Measurements from ENCODE around the gene FASTKD1.
"Not testable (repeated sequence)": the region's sequence is repeated elsewhere in the genome, so short reads cannot be mapped to it uniquely, and the experiment has no call there.

The FASTKD1 gene

GRCh38 chr2:169516488-169516995 is 57.1 kb downstream of the FASTKD1 start:
- H3K36me3 ChIP-seq (ENCODE audit: control insufficient read depth, insufficient read depth, low read length); H3K27ac ChIP-seq (ENCODE audit: low read depth, low read length); H3K9ac ChIP-seq (ENCODE audit: low read length); H3K27me3 ChIP-seq (ENCODE audit: control insufficient read depth, insufficient read depth, low read length); H3K4me1 ChIP-seq (ENCODE audit: control insufficient read depth, insufficient read depth, low read length); H3K4me3 ChIP-seq (ENCODE audit: low read length): not testable (repeated sequence)

GRCh38 chr2:169514758-169515157 is 58.9 kb downstream of the FASTKD1 start:
- H3K36me3 ChIP-seq (ENCODE audit: control insufficient read depth, insufficient read depth, low read length); H3K4me1 ChIP-seq (ENCODE audit: control insufficient read depth, insufficient read depth, low read length); H3K9ac ChIP-seq (ENCODE audit: low read length); H3K27ac ChIP-seq (ENCODE audit: low read depth, low read length); H3K4me3 ChIP-seq (ENCODE audit: low read length); H3K27me3 ChIP-seq (ENCODE audit: control insufficient read depth, insufficient read depth, low read length): not testable (repeated sequence)

- Histone ChIP-seq H3K4me1 (ENCODE audit: control insufficient read depth, insufficient read depth, low read length) (peaks cover 4% of the 10 kb centered on the region), H3K9ac (ENCODE audit: low read length) (no peak overlapping the region), H3K4me3 (ENCODE audit: low read length) (no peak overlapping the region), H3K27ac (ENCODE audit: low read depth, low read length) (no peak overlapping the region), H3K27me3 (ENCODE audit: control insufficient read depth, insufficient read depth, low read length) (no peaks in the 10 kb centered on the region), H3K36me3 (ENCODE audit: control insufficient read depth, insufficient read depth, low read length) (no peaks in the 10 kb centered on the region)
These were observed 59.7 kb downstream of the FASTKD1 start for GRCh38 chr2:169513926-169514325.

GRCh38 chr2:169513094-169513493 is 60.6 kb downstream of the FASTKD1 start:
- H3K9ac ChIP-seq (ENCODE audit: low read length) = no peak overlapping the region
- no peak overlapping the region for H3K4me3 ChIP-seq (ENCODE audit: low read length)
- no peak overlapping the region for H3K27ac ChIP-seq (ENCODE audit: low read depth, low read length)
- H3K27me3 ChIP-seq (ENCODE audit: control insufficient read depth, insufficient read depth, low read length) = no peaks in the 10 kb centered on the region
- H3K36me3 ChIP-seq (ENCODE audit: control insufficient read depth, insufficient read depth, low read length) = no peaks in the 10 kb centered on the region
- H3K4me1 ChIP-seq (ENCODE audit: control insufficient read depth, insufficient read depth, low read length) = peaks cover 4% of the 10 kb centered on the region

GRCh38 chr2:169512525-169512924 is 61.1 kb downstream of the FASTKD1 start:
- H3K27ac ChIP-seq (ENCODE audit: low read depth, low read length) = no peak overlapping the region

GRCh38 chr2:169511818-169512217 is 61.8 kb downstream of the FASTKD1 start:
- H3K4me1 ChIP-seq (ENCODE audit: control insufficient read depth, insufficient read depth, low read length) = peaks cover 4% of the 10 kb centered on the region
- no peak overlapping the region for H3K4me3 ChIP-seq (ENCODE audit: low read length)
- no peaks in the 10 kb centered on the region for H3K27me3 ChIP-seq (ENCODE audit: control insufficient read depth, insufficient read depth, low read length)
- H3K27ac ChIP-seq (ENCODE audit: low read depth, low read length) = no peak overlapping the region
- no peak overlapping the region for H3K9ac ChIP-seq (ENCODE audit: low read length)
- no peaks in the 10 kb centered on the region for H3K36me3 ChIP-seq (ENCODE audit: control insufficient read depth, insufficient read depth, low read length)

More at GRCh38 chr2:169512525-169512924, 61.1 kb downstream of the FASTKD1 start:
- peaks cover 4% of the 10 kb centered on the region for H3K4me1 ChIP-seq (ENCODE audit: control insufficient read depth, insufficient read depth, low read length)
- H3K4me3 ChIP-seq (ENCODE audit: low read length) = no peak overlapping the region
- no peaks in the 10 kb centered on the region for H3K27me3 ChIP-seq (ENCODE audit: control insufficient read depth, insufficient read depth, low read length)
- no peak overlapping the region for H3K9ac ChIP-seq (ENCODE audit: low read length)
- H3K36me3 ChIP-seq (ENCODE audit: control insufficient read depth, insufficient read depth, low read length) = no peaks in the 10 kb centered on the region

- no peak overlapping the region for H3K4me3 ChIP-seq (ENCODE audit: low read length)
- no peaks in the 10 kb centered on the region for H3K36me3 ChIP-seq (ENCODE audit: control insufficient read depth, insufficient read depth, low read length)
- peaks cover 4% of the 10 kb centered on the region for H3K4me1 ChIP-seq (ENCODE audit: control insufficient read depth, insufficient read depth, low read length)
- H3K27me3 ChIP-seq (ENCODE audit: control insufficient read depth, insufficient read depth, low read length) = no peaks in the 10 kb centered on the region
- H3K27ac ChIP-seq (ENCODE audit: low read depth, low read length) = no peak overlapping the region
- H3K9ac ChIP-seq (ENCODE audit: low read length) = no peak overlapping the region
These were observed 63.2 kb downstream of the FASTKD1 start for GRCh38 chr2:169510496-169510895.

- no peaks in the 10 kb centered on the region for H3K36me3 ChIP-seq (ENCODE audit: control insufficient read depth, insufficient read depth, low read length)
- no peak overlapping the region for H3K4me3 ChIP-seq (ENCODE audit: low read length)
- H3K4me1 ChIP-seq (ENCODE audit: control insufficient read depth, insufficient read depth, low read length) = peaks cover 4% of the 10 kb centered on the region
- H3K27me3 ChIP-seq (ENCODE audit: control insufficient read depth, insufficient read depth, low read length) = no peaks in the 10 kb centered on the region
- H3K9ac ChIP-seq (ENCODE audit: low read length) = no peak overlapping the region
- H3K27ac ChIP-seq (ENCODE audit: low read depth, low read length) = no peak overlapping the region
These were observed 63.7 kb downstream of the FASTKD1 start for GRCh38 chr2:169509955-169510354.

- Histone ChIP-seq H3K4me1 (ENCODE audit: control insufficient read depth, insufficient read depth, low read length) (peaks cover 4% of the 10 kb centered on the region), H3K27ac (ENCODE audit: low read depth, low read length) (no peak within 1 kb of the TSS), H3K4me3 (ENCODE audit: low read length) (no peak within 1 kb of the TSS), H3K9ac (ENCODE audit: low read length) (no peak within 1 kb of the TSS), H3K36me3 (ENCODE audit: control insufficient read depth, insufficient read depth, low read length) (no peaks in the 10 kb centered on the region), H3K27me3 (ENCODE audit: control insufficient read depth, insufficient read depth, low read length) (no peaks in the 10 kb centered on the region)
These were observed 64.3 kb downstream of the FASTKD1 start, which contains the start of gene KLHL41 for GRCh38 chr2:169509298-169509885. Gene KLHL41, plus strand, starts transcription at chr2:169509702. Its CDS starts 77 bp downstream, at chr2:169509779.

- no peaks in the 10 kb centered on the region for H3K36me3 ChIP-seq (ENCODE audit: control insufficient read depth, insufficient read depth, low read length)
- no peak overlapping the region for H3K4me3 ChIP-seq (ENCODE audit: low read length)
- no peaks in the 10 kb centered on the region for H3K27me3 ChIP-seq (ENCODE audit: control insufficient read depth, insufficient read depth, low read length)
- H3K4me1 ChIP-seq (ENCODE audit: control insufficient read depth, insufficient read depth, low read length) = peaks cover 4% of the 10 kb centered on the region
- H3K9ac ChIP-seq (ENCODE audit: low read length) = no peak overlapping the region
- H3K27ac ChIP-seq (ENCODE audit: low read depth, low read length) = no peak overlapping the region
These were observed 66.0 kb downstream of the FASTKD1 start for GRCh38 chr2:169507698-169508097.

GRCh38 chr2:169504651-169505050 is 69.0 kb downstream of the FASTKD1 start:
- Histone ChIP-seq H3K4me1 (ENCODE audit: control insufficient read depth, insufficient read depth, low read length) (peaks cover 2% of the 10 kb centered on the region), H3K9ac (ENCODE audit: low read length) (no peak overlapping the region), H3K27me3 (ENCODE audit: control insufficient read depth, insufficient read depth, low read length) (no peaks in the 10 kb centered on the region), H3K36me3 (ENCODE audit: control insufficient read depth, insufficient read depth, low read length) (peaks cover 6% of the 10 kb centered on the region), H3K4me3 (ENCODE audit: low read length) (no peak overlapping the region), H3K27ac (ENCODE audit: low read depth, low read length) (no peak overlapping the region)

GRCh38 chr2:169495310-169495928 is 78.2 kb downstream of the FASTKD1 start:
- Histone ChIP-seq H3K27ac (ENCODE audit: low read depth, low read length) (no peak overlapping the region), H3K27me3 (ENCODE audit: control insufficient read depth, insufficient read depth, low read length) (no peaks in the 10 kb centered on the region), H3K9ac (ENCODE audit: low read length) (no peak overlapping the region), H3K4me3 (ENCODE audit: low read length) (no peak overlapping the region), H3K4me1 (ENCODE audit: control insufficient read depth, insufficient read depth, low read length) (no peaks in the 10 kb centered on the region), H3K36me3 (ENCODE audit: control insufficient read depth, insufficient read depth, low read length) (peaks cover 5% of the 10 kb centered on the region)

- no peak overlapping the region for H3K27ac ChIP-seq (ENCODE audit: low read depth, low read length)
- H3K36me3 ChIP-seq (ENCODE audit: control insufficient read depth, insufficient read depth, low read length) = no peaks in the 10 kb centered on the region
- H3K4me1 ChIP-seq (ENCODE audit: control insufficient read depth, insufficient read depth, low read length) = no peaks in the 10 kb centered on the region
- H3K9ac ChIP-seq (ENCODE audit: low read length) = no peak overlapping the region
- no peak overlapping the region for H3K4me3 ChIP-seq (ENCODE audit: low read length)
- no peaks in the 10 kb centered on the region for H3K27me3 ChIP-seq (ENCODE audit: control insufficient read depth, insufficient read depth, low read length)
These were observed 80.3 kb downstream of the FASTKD1 start for GRCh38 chr2:169493360-169493759.

All from rectal smooth muscle tissue (tissue), 1 donor.